Measurements from ENCODE around the gene WNK1.
"Not testable (repeated sequence)": the region's sequence is repeated elsewhere in the genome, so short reads cannot be mapped to it uniquely, and the experiment has no call there.

The WNK1 gene

GRCh38 chr12:836952-837351 is 84.6 kb downstream of the WNK1 start:
- Mint-ChIP-seq H3K4me1 (no peaks in the 10 kb centered on the region), H3K4me3 (no peak overlapping the region), H3K27ac (no peak overlapping the region), H3K27me3 (ENCODE audit: low read depth) (no peaks in the 10 kb centered on the region), H3K9me3 (no peaks in the 10 kb centered on the region), H3K36me3 (ENCODE audit: low read depth) (peaks cover 27% of the 10 kb centered on the region)
- TF ChIP-seq CTCF (IDR thresholded peaks at IDR 0.05; ENCODE audit: unreplicated experiment in 3 of 3): no peak

- Mint-ChIP-seq H3K27me3 (ENCODE audit: low read depth) (no peaks in the 10 kb centered on the region), H3K27ac (no peak overlapping the region), H3K36me3 (ENCODE audit: low read depth) (peaks cover 28% of the 10 kb centered on the region), H3K4me1 (no peaks in the 10 kb centered on the region), H3K4me3 (no peak overlapping the region), H3K9me3 (no peaks in the 10 kb centered on the region)
- no peak for TF ChIP-seq CTCF (IDR thresholded peaks at IDR 0.05; ENCODE audit: unreplicated experiment in 3 of 3)
Observed at GRCh38 chr12:837548-837947, 85.2 kb downstream of the WNK1 start.

- no peak overlapping the region for H3K4me3 Mint-ChIP-seq
- no peak for TF ChIP-seq CTCF (IDR thresholded peaks at IDR 0.05; ENCODE audit: unreplicated experiment in 3 of 3)
- H3K27me3 Mint-ChIP-seq (ENCODE audit: low read depth): no peaks in the 10 kb centered on the region
- no peak overlapping the region for H3K27ac Mint-ChIP-seq
- H3K9me3 Mint-ChIP-seq: no peaks in the 10 kb centered on the region
- peaks cover 21% of the 10 kb centered on the region for H3K36me3 Mint-ChIP-seq (ENCODE audit: low read depth)
- no peaks in the 10 kb centered on the region for H3K4me1 Mint-ChIP-seq
Observed at GRCh38 chr12:843609-844008, 91.2 kb downstream of the WNK1 start.

GRCh38 chr12:846421-846820 is 94.0 kb downstream of the WNK1 start:
- Mint-ChIP-seq H3K4me3 (no peak overlapping the region), H3K4me1 (peaks cover 12% of the 10 kb centered on the region), H3K9me3 (no peaks in the 10 kb centered on the region), H3K36me3 (ENCODE audit: low read depth) (peaks cover 22% of the 10 kb centered on the region), H3K27me3 (ENCODE audit: low read depth) (no peaks in the 10 kb centered on the region), H3K27ac (peak overlapping the region; percentile 26 to 29 (median 27))
- TF ChIP-seq CTCF (IDR thresholded peaks at IDR 0.05; ENCODE audit: unreplicated experiment in 3 of 3): no peak

- peaks cover 15% of the 10 kb centered on the region for H3K4me1 Mint-ChIP-seq
- H3K27me3 Mint-ChIP-seq (ENCODE audit: low read depth): no peaks in the 10 kb centered on the region
- H3K27ac Mint-ChIP-seq: no peak overlapping the region
- H3K36me3 Mint-ChIP-seq (ENCODE audit: low read depth): peaks cover 17% of the 10 kb centered on the region
- no peaks in the 10 kb centered on the region for H3K9me3 Mint-ChIP-seq
- H3K4me3 Mint-ChIP-seq: no peak overlapping the region
- TF ChIP-seq CTCF (IDR thresholded peaks at IDR 0.05; ENCODE audit: unreplicated experiment in 3 of 3): no peak
Observed at GRCh38 chr12:848173-848865, 95.9 kb downstream of the WNK1 start.

- H3K36me3 Mint-ChIP-seq (ENCODE audit: low read depth): peaks cover 17% of the 10 kb centered on the region
- no peak overlapping the region for H3K4me3 Mint-ChIP-seq
- no peaks in the 10 kb centered on the region for H3K9me3 Mint-ChIP-seq
- peak overlapping the region in 1 of 3 experiments; percentile 35 for H3K27ac Mint-ChIP-seq
- H3K4me1 Mint-ChIP-seq: peaks cover 15% of the 10 kb centered on the region
- no peaks in the 10 kb centered on the region for H3K27me3 Mint-ChIP-seq (ENCODE audit: low read depth)
- TF ChIP-seq CTCF (IDR thresholded peaks at IDR 0.05; ENCODE audit: unreplicated experiment in 3 of 3): no peak
Observed at GRCh38 chr12:848882-849527, 96.6 kb downstream of the WNK1 start.

GRCh38 chr12:849733-850437 is 97.5 kb downstream of the WNK1 start:
- H3K9me3 Mint-ChIP-seq; H3K27ac Mint-ChIP-seq; H3K4me3 Mint-ChIP-seq; H3K27me3 Mint-ChIP-seq (ENCODE audit: low read depth): not testable (repeated sequence)
- H3K36me3 Mint-ChIP-seq (ENCODE audit: low read depth): peaks cover 17% of the 10 kb centered on the region
- peaks cover 15% of the 10 kb centered on the region for H3K4me1 Mint-ChIP-seq
